Fibroblast of skin of right quadriceps (primary cell): ENCODE measurements around the gene RTKN.
A peak's percentile ranks its signal among the peaks of the same experiment; 100 is the strongest.
"Not testable (repeated sequence)": the region's sequence is repeated elsewhere in the genome, so short reads cannot be mapped to it uniquely, and the experiment has no call there.

Source experiments
- DNase-seq: peaks from one replicate; pipeline ENCODE4 v3.0.0-alpha.2; 2013

Gene RTKN

DNA sequence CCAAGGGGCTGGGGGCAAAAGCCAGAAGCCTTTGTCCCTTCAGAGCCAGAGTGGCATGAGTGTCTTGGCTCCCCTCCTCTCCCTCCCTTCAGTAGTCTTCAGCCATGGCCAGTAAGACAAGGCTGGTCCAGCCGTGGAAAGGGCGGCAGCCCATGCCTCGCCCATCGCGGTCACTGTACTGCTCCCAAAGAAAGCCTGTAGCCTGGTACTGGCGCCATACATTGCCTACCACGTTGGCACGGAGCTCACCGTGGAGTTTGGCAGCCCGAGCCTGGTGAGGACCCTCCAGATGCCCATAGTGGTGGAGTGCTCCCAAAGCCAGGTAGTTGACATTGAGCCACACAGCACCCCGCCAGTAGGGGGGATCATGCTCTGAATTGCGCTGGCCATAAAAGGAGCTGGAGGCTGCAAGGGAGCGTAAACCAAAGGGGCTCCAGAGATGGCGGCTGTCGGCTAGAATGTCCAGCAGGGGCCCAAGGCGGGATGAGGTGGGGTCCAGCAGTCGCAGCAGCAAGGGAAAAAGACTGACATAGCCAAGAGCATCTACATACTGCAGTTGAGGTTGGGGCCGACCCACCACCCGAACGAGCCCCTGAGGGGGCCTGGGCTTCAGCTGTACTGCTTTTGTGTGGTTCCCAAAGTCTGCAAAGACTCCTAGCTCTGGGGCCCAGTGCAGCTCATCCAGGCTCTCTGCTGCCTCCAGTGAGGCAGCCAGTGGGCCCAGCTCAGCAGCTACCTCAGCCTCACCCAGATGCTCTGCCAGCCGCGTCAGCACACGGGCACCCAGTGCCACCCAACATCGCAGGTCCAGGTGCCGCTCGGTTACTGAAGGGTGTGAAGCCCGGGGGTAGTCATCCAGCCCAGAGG, 19.7 kb upstream of the RTKN start:
- DNase-seq = no peak

DNA sequence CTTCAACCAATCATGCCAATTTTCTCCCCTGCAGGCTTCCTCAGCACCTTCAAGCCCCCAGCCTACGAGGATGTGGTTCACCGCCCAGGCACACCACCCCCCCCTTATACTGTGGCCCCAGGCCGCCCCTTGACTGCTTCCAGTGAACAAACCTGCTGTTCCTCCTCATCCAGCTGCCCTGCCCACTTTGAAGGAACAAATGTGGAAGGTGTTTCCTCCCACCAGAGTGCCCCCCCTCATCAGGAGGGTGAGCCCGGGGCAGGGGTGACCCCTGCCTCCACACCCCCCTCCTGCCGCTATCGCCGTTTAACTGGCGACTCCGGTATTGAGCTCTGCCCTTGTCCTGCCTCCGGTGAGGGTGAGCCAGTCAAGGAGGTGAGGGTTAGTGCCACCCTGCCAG, 18.4 kb upstream of the RTKN start:
- DNase-seq = not testable (repeated sequence)

DNA sequence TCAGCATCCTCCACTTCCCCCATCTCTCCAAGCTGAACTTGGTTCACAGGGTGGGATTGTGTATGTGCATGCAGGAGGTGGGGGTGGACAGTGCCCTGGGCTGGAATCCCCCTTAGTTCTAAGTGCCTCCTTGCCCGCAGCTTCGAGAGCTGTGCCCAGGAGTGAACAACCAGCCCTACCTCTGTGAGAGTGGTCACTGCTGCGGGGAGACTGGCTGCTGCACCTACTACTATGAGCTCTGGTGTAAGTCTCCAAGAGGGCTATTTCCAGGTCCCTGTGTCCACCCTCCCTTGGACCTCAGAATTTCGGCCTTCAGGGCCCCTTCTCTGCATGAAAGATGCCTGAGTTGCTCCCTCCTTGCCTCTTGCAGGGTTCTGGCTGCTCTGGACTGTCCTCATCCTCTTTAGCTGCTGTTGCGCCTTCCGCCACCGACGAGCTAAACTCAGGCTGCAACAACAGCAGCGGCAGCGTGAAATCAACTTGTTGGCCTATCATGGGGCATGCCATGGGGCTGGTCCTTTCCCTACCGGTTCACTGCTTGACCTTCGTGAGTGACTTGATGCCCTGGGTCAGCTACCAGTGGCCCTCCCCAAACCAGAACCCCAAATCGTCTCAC, 17.9 kb upstream of the RTKN start:
- DNase-seq = not testable (repeated sequence)

GRCh38 chr2:74458938-74459363, 17.2 kb upstream of the RTKN start:
- no peak for DNase-seq

- DNase-seq = peak; percentile 100
Observed at GRCh38 chr2:74458132-74458937, 16.6 kb upstream of the RTKN start, which contains the start of gene WBP1. Gene WBP1, plus strand, starts transcription at chr2:74458438. Its CDS starts 165 bp downstream, at chr2:74458603.

- DNase-seq = no peak
Observed at GRCh38 chr2:74457549-74458131, 15.9 kb upstream of the RTKN start.

DNA sequence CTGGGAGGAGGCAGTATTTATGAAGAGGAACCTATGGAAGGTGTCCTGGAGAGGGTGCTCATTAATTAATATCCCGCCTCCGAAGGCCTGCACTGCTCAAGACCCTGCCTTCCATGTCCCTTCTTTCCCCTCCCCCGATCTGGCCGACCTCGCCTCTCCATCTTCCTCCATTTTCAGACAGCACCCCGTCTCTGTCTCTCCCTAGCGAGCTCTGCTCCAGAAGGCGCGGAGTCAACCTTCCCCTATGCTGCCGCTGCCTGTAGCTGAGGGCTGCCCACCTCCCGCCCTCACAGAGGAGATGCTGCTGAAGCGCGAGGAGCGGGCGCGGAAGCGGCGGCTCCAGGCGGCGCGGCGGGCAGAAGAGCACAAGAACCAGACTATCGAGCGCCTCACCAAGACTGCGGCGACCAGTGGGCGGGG, 15.4 kb upstream of the RTKN start:
- no peak for DNase-seq

DNA sequence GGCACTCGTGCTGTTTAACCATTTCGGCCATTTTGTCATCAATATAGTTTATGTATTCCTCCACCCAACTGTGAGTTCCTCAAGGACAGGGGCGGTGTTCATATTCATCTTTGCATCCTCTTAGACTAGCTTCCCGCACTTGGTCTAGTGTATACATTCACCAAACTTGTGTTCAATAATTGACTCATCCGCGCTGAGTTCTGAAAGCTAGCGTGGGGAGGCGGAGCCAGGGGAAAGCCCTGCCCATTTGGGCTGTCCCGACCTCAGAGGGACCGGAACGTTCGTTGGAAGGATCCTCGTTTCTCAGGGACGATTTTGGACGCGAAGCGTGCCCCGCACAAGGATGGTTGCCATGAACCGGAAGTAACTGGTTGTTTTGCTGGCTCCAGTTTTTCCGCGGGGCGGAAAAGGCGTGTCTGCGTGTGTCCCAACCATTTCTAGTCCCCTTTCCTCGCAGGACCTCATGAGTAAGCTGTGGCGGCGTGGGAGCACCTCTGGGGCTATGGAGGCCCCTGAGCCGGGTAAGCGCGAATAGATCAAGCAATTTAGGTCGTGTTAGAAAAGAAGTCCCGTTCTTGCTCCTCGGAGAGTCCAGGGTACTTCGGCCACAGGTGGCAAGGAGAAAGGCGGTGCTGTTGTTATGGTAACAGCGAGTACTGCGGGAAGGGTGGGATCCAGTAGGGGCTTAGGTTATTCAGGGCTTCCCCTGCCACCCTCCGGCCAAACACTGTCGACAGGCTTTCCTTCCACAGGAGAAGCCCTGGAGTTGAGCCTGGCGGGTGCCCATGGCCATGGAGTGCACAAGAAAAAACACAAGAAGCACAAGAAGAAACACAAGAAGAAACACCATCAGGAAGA, 13.1 kb upstream of the RTKN start, which contains the start of gene INO80B:
Gene INO80B, plus strand, starts transcription at position 434 of the 858 bp plus-strand sequence. Its CDS starts 30 bp downstream, at position 464.
- DNase-seq = peak; percentile 98

- no peak for DNase-seq
Observed at GRCh38 chr2:74450570-74451190, 8.9 kb upstream of the RTKN start.

DNA sequence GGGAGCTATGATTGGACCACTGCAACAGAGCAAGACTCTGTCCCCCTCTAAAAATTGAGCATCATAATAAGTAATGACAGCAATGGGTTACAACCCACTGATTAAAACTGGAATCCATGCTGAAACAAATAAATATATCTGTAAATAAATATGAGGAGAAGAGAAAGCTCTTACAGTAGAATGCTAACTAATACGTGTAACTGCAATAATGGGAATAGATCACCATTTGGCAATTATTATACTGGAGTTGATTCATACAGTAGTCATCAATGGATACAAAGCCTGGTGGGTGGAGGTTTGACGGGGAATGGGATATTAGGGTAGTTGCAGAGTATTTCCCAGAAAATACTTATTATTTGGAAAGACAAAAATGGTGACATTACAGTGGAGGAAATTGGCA, 7.0 kb upstream of the RTKN start:
- DNase-seq = no peak

DNA sequence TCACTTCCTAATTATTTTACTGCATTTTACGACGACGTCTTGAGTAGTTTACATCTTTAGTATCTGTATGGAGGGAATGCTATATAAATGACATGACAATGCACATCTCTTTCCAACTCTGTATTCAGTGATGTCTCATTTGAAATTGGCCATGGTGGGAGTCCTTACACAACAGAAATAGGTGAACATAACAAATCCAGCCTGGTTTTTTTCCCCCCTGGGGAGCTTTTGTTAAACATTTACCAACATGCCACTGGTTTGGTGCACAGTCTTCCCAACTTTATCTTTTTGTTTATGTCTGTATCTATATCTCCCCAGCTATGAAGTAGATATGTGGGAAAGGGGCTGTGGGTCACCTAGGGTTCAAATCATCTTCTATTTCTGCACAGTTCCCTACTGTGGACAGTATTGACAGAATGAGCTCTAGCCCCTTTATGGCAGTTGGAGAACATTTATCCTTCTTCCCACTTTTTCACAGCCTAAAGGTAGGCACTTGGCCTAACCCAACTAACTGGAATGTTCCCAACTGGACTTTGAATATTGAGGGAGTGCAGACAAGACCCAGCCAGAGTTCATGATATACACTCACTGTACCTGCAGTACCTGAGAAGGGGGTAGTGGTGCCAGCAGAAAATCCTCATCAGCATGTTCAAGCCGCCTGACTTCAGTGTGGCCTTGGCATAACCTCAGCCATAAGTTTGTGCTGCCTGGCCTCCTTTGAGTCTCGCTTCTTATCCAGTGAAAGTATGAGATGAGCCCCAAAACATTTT, 5.7 kb upstream of the RTKN start:
- no peak for DNase-seq

- DNase-seq = no peak
Observed at GRCh38 chr2:74444498-74445318, 3.0 kb upstream of the RTKN start.

DNA sequence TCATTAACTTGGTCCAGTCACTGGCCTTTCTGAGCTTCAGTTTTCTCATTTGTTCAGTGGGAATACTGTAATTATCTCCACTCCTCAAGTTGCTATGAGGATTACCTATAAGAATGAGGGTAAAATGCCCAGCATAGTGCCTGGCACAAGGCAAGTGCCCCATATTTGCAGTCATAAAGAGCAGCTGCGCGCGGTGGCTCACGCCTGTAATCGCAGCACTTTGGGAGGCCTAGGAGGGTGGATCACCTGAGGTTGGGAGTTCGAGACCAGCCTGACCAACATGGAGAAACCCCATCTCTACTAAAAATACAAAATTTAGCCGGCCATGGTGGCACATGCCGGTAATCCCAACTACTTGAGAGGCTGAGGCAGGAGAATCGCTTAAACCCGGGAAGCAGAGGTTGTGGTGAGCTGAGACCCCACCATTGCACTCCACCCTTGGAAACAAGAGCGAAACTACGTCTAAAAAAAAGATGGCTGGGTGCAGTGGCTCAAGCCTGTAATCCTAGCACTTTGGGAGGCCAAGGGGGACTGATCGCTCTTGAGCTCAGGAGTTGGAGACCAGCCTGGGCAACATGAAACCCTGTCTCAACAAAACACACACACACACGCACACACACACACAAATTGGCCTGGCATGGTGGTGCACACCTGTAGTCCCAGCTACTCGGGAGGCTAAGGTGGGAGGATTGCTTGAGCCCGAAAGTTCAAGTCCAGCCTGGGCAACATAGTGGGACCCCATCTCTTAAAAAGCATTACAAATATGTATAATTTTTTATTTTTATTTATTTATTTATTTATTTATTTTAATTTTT, 953 bp upstream of the RTKN start:
- not testable (repeated sequence) for DNase-seq

DNA sequence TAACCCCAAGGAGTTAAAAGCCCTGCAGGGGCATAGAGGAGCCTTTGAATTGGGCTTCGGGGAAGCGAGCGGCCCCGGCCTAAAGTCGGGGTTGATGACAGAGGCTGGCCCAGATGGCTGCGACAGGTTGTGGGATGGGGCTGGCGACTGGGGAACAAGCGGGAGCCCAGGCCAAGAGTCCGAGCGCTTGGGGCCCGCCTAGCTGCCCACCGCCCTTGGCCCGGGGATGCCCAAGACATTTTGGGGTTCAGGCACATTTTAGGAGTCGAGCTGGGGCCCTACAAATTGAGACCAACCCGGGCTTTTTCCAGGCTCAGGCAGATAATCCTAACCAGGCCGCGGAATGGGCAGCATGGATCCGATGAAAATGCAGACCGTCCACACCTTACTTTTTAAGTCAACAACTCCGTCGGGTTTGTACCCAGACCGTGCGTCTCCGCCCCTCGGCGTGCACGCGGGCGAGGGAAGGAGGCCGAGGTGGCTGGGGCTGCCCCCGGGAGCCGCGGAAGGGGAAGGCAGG, 507 bp downstream of the RTKN start:
- no peak for DNase-seq

GRCh38 chr2:74440378-74441169, 1.2 kb downstream of the RTKN start:
- peak; percentile 83 for DNase-seq

DNA sequence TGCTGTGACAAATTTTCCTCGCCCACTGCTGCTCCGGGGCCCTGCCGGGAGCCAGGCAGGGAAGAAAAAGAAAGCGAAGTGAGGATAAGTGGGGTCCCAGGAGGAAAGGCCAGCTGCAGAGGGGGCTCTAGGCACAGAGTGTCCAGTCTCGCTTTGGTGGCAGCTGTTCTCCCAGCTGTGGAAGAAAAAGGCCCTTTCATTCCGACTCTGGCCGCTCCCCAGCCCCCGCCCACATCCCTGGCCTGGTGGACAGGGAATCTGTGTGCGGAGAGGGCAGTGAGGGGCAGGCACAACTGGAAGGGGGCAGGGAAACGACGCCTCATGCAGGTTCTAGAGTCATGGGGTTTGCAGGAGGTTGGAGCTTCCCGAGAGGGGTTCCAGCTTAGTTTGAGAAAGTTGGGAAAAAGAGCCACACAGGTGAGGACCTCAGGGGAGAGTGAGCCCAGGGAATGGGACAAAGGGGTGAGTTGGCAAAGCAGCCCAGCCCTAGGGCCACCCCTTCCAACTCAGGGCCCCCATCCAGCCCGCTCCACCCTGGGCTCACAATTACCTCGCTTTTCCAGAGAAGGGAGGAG, 1.8 kb downstream of the RTKN start:
- DNase-seq = no peak

DNA sequence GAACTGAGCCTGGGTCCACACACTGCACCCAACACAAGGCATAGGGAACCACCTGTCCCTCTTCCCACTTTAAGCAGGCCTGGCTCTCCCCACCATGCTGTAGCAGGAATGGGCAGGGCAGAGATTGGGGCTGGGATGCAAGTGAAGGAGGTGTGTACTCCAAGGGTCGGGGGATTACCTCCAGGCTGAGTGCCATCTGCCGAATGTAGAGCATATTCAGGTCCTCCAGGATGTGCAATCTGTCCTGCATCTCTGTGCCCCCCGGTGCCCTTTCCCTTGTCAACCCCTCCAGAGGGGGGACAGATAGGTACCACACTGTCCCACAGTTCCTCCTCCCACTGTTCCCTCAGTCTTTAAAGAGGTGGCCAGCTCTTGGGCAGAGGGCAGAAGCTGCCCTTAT, 2.4 kb downstream of the RTKN start:
- no peak for DNase-seq
